Progenitor cell of endocrine pancreas (in vitro differentiated cells): ENCODE data around the gene SHISAL1. TPM values are rescaled to one million over a fixed set of nuclear protein-coding genes. Genes with fewer than 3 reads are reported as not detected.

ENCODE experiments used
- DNase-seq: peaks from one replicate; pipeline ENCODE4 v3.0.0; 2021; ENCODE audit warnings: low spot score; ENCODE audit not compliant: unreplicated experiment
- H3K27ac Mint-ChIP-seq: 2 replicates; pipeline ENCODE4 v1.8.0; 2021; ENCODE audit warnings: mild to moderate bottlenecking, moderate library complexity, mixed read lengths
- H3K27me3 Mint-ChIP-seq: 2 replicates; pipeline ENCODE4 v1.8.0; 2021; ENCODE audit warnings: mixed read lengths
- H3K36me3 Mint-ChIP-seq: 2 replicates; pipeline ENCODE4 v1.8.0; 2022; ENCODE audit warnings: mixed read lengths; ENCODE audit not compliant: insufficient read depth
- H3K4me1 Mint-ChIP-seq: 2 replicates; pipeline ENCODE4 v1.8.0; 2021; ENCODE audit warnings: low read depth, mixed read lengths
- H3K4me3 Mint-ChIP-seq: 2 replicates; pipeline ENCODE4 v1.8.0; 2021; ENCODE audit warnings: low read depth, mild to moderate bottlenecking, moderate library complexity, mixed read lengths
- H3K9me3 Mint-ChIP-seq: 2 replicates; pipeline ENCODE4 v1.8.0; 2021; ENCODE audit warnings: low read depth, mixed read lengths
- CTCF ChIP-seq: fragments of 200-600 bp; sonication (generic); IDR thresholded peaks from one replicate; pipeline ENCODE4 v1.5.0; 2021; ENCODE audit warnings: antibody characterized with exemption, mild to moderate bottlenecking; ENCODE audit not compliant: unreplicated experiment
- total RNA-seq: library from RNA; stranded (reverse); gene quantifications from 2 replicates; pipeline ENCODE4 v1.2.1, GENCODE V29; 2021

SHISAL1 gene
- total RNA-seq, 1 donor from 2014 or later, result 0.46 TPM

DNA sequence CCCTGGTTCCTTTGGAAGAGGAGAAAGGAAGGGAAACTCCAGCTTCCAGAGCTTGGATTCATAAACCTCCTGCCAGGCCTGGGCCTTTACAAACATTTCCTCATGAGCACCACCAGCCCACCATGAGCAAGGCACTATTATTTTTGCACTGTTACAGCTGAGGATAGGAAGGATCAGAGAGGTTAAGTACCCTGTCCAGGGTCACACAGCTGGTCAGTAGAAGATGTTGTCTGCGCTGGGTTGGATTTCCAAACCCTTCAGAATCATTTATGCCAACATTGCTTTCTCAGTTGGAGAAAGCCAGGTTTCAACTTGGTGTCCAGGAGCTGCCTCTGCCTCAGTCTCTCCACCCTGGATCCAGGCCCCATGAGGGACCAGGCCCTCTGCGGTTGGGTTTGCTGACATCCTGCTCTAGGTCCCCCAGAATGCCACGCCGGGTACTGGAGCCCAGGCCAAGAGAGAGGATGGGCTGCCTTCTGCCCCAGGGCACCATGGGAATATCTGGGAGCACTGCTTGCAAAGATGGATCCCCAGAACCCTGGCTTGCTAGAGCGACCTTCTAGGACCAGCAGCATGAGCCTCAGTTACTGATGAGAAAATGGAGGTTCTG, 29.7 kb upstream of the SHISAL1 start:
- no peaks in the 10 kb centered on the region for H3K36me3 Mint-ChIP-seq

GRCh38 chr22:44341431-44342346, 28.9 kb upstream of the SHISAL1 start:
- no peaks in the 10 kb centered on the region for H3K9me3 Mint-ChIP-seq
- H3K36me3 Mint-ChIP-seq, result no peaks in the 10 kb centered on the region
- peaks cover 26% of the 10 kb centered on the region for H3K27me3 Mint-ChIP-seq
- peaks cover 10% of the 10 kb centered on the region for H3K4me1 Mint-ChIP-seq
- peak overlapping the region; percentile 73 for H3K27ac Mint-ChIP-seq
- DNase-seq, result no peak
- TF ChIP-seq CTCF, result no peak
- no peak overlapping the region for H3K4me3 Mint-ChIP-seq

More for the DNA sequence above, 29.7 kb upstream of the SHISAL1 start:
- DNase-seq, result no peak
- Mint-ChIP-seq H3K4me1 (peaks cover 10% of the 10 kb centered on the region), H3K27me3 (peaks cover 27% of the 10 kb centered on the region), H3K4me3 (no peak overlapping the region), H3K27ac (no peak overlapping the region), H3K9me3 (no peaks in the 10 kb centered on the region)
- TF ChIP-seq CTCF, result no peak

DNA sequence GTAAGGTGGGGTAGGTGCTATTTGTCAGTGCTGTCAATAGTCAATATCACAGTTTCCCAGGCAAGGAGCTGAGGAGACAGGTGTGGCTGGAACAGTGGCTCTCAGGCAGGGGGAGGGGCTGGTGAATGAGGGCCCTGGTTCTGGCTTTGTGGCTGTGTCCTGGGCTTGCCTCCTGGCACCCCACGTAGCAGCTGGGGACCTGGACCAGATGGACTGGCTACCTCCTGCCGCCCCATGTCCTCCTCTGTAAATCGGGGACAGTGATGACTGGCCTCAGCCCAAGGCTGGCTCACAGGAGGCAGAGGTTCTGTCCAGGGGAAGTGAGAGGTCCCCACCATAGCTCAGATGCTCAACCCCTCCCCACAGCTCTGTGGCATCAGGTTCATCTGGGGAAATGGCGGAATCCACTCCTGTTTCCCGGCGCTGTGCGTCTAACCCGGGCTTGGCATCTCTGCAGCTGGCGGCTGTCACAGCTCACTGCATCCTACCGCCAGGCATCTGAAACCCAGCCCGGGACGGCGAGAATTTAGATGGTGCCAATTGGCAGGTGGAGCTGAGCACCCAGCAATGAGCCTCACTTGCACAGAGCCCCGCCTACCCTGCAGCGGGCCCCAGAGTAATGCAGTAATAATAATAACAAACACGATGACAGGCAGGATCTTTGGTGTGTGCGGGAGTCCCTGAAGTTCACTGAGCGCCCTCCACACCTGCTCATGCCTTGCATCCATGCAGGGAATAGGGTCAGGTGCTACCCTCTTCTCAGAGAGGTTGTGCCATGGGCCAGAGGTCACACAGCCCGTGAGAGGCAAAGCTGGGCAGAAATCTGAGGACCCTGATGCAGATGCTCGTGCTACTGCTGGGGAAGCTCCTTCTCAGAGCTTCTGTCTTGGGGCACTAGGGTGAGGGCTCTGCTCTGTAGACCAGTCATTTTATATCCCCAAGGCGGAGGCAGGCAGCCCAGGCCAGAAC, 27.8 kb upstream of the SHISAL1 start:
- DNase-seq, result no peak
- H3K27me3 Mint-ChIP-seq, result peaks cover 21% of the 10 kb centered on the region
- no peak overlapping the region for H3K4me3 Mint-ChIP-seq
- TF ChIP-seq CTCF, result no peak
- no peaks in the 10 kb centered on the region for H3K9me3 Mint-ChIP-seq
- H3K4me1 Mint-ChIP-seq, result peaks cover 10% of the 10 kb centered on the region
- no peak overlapping the region for H3K27ac Mint-ChIP-seq
- H3K36me3 Mint-ChIP-seq, result no peaks in the 10 kb centered on the region

- no peaks in the 10 kb centered on the region for H3K36me3 Mint-ChIP-seq
- no peak overlapping the region for H3K4me3 Mint-ChIP-seq
- H3K9me3 Mint-ChIP-seq, result no peaks in the 10 kb centered on the region
- DNase-seq, result no peak
- H3K27me3 Mint-ChIP-seq, result peaks cover 10% of the 10 kb centered on the region
- H3K4me1 Mint-ChIP-seq, result peaks cover 10% of the 10 kb centered on the region
- no peak overlapping the region for H3K27ac Mint-ChIP-seq
- TF ChIP-seq CTCF, result no peak
Measured at GRCh38 chr22:44338906-44339305, 26.2 kb upstream of the SHISAL1 start.
